Lower leg skin (tissue), 4 donors: ENCODE data around the gene CALML3. TPM values are rescaled to one million over a fixed set of nuclear protein-coding genes. Genes with fewer than 3 reads are reported as not detected.

ENCODE experiments used
- DNase-seq, 2 donors: peaks; one replicate each; pipeline ENCODE4 v3.0.0-alpha.2; 2019; ENCODE audit warnings: low spot score in 2 of 2
- H3K4me3 ChIP-seq: fragments of 200-600 bp; sonication (generic); 2 replicates; pipeline ENCODE4 v1.5.1; 2017; ENCODE audit warnings: mild to moderate bottlenecking, low read depth; ENCODE audit not compliant: poor library complexity, severe bottlenecking
- CTCF ChIP-seq, 3 donors: fragments of 450-650 bp; IDR thresholded peaks; one replicate each; pipeline ENCODE4 v1.5.1; 2016; ENCODE audit warnings: antibody characterized with exemption in 3 of 3, mild to moderate bottlenecking in 3 of 3, moderate library complexity in 2 of 3
- POLR2A ChIP-seq, 2 donors: fragments of 450-650 bp; IDR thresholded peaks; one replicate each; pipeline ENCODE4 v1.6.1; 2016 to 2017; ENCODE audit warnings: antibody characterized with exemption in 2 of 2, mild to moderate bottlenecking in 1 of 2, moderate library complexity in 1 of 2
- WGBS, 2 donors: methylation state at CpG; one replicate each; pipeline ENCODE4 v1.1.5; 2018; 5-methylcytosine and 5-hydroxymethylcytosine counted together
- intact Hi-C: fragments of 100-400 bp; cut with DNase I; formaldehyde crosslinking; loops from one replicate; pipeline ENCODE4 v1.15.0; 2023; ENCODE audit warnings: low total_unique reads
- total RNA-seq, 4 donors: library from RNA; depleted of rRNA; stranded (reverse); fragments of >200 nt; gene quantifications; one replicate each; pipeline ENCODE4 v1.1.0, GENCODE V29; 2016

The CALML3 gene
- total RNA-seq, 4 donors from 2014 or later, result 43.4 to 181 (median 90.7) TPM

- 83 to 87% methylated on average over 10 of the region's 10 CpGs for WGBS, 2 donors
- intact Hi-C loops, result no loop called here
- DNase-seq, result no peak
- no peak for TF ChIP-seq POLR2A (IDR thresholded peaks at IDR 0.05)
- TF ChIP-seq CTCF (IDR thresholded peaks at IDR 0.05), result no peak
- no peak overlapping the region for H3K4me3 ChIP-seq
Measured at GRCh38 chr10:5515948-5516761, 8.6 kb upstream of the CALML3 start.

GRCh38 chr10:5517546-5517945 lies 7.2 kb upstream of the CALML3 start:
- no peak for DNase-seq
- TF ChIP-seq POLR2A (IDR thresholded peaks at IDR 0.05) (no peak), CTCF (IDR thresholded peaks at IDR 0.05) (no peak)
- intact Hi-C loops, result no loop called here
- 89% methylated on average over 5 of the region's 5 CpGs for WGBS, 2 donors
- no peak overlapping the region for H3K4me3 ChIP-seq

- DNase-seq, result peak in 1 of 2 donors; percentile 52
- 76% methylated on average over 5 of the region's 5 CpGs for WGBS, 2 donors
- H3K4me3 ChIP-seq, result no peak overlapping the region
- intact Hi-C loops, result no loop called here
- TF ChIP-seq POLR2A (IDR thresholded peaks at IDR 0.05) (no peak), CTCF (IDR thresholded peaks at IDR 0.05) (no peak)
Measured at GRCh38 chr10:5518143-5518542, 6.6 kb upstream of the CALML3 start.

GRCh38 chr10:5519054-5519453 lies 5.7 kb upstream of the CALML3 start:
- TF ChIP-seq POLR2A (IDR thresholded peaks at IDR 0.05), result no peak
- TF ChIP-seq CTCF (IDR thresholded peaks at IDR 0.05), result no peak
- H3K4me3 ChIP-seq, result no peak overlapping the region
- 93 to 94% methylated on average over 3 of the region's 3 CpGs for WGBS, 2 donors
- no peak for DNase-seq
- intact Hi-C loops, result no loop called here

GRCh38 chr10:5522913-5523560 lies 1.7 kb upstream of the CALML3 start:
- intact Hi-C loops, result no loop called here
- WGBS, 2 donors, result 69 to 85% methylated on average over 7 of the region's 7 CpGs

More at GRCh38 chr10:5522913-5523560, 1.7 kb upstream of the CALML3 start:
- no peak overlapping the region for H3K4me3 ChIP-seq
- no peak for TF ChIP-seq CTCF (IDR thresholded peaks at IDR 0.05)
- DNase-seq, result peak in 1 of 2 donors; percentile 54
